ENCODE data around the gene ZCCHC9.
"Not testable (repeated sequence)": the region's sequence is repeated elsewhere in the genome, so short reads cannot be mapped to it uniquely, and the experiment has no call there.

Gene ZCCHC9

GRCh38 chr5:81290146-81290545 lies 11.2 kb upstream of the ZCCHC9 start:
- no peak for DNase-seq (ENCODE audit: low read depth)

DNA sequence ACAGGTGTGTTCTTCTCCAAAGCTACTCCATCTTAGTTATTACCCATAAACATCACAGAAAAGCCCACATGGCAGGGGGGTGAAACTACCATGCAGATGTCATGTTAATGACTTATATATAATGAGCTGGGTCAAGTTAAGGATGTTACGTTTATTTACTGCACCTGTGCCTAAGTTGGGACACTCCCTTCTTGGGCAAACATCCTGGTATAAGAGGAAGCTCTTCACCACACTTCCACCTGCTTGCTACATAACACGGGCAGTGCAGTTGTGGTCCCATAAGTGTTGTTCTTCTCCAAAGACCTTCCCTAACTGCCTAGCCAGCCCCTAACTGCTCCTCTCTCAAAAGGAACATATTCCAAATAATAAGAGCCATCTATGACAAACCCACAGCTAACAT lies 9.3 kb upstream of the ZCCHC9 start:
- TF ChIP-seq, protein P1, sequence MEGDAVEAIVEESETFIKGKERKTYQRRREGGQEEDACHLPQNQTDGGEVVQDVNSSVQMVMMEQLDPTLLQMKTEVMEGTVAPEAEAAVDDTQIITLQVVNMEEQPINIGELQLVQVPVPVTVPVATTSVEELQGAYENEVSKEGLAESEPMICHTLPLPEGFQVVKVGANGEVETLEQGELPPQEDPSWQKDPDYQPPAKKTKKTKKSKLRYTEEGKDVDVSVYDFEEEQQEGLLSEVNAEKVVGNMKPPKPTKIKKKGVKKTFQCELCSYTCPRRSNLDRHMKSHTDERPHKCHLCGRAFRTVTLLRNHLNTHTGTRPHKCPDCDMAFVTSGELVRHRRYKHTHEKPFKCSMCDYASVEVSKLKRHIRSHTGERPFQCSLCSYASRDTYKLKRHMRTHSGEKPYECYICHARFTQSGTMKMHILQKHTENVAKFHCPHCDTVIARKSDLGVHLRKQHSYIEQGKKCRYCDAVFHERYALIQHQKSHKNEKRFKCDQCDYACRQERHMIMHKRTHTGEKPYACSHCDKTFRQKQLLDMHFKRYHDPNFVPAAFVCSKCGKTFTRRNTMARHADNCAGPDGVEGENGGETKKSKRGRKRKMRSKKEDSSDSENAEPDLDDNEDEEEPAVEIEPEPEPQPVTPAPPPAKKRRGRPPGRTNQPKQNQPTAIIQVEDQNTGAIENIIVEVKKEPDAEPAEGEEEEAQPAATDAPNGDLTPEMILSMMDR (IDR thresholded peaks at IDR 0.05; ENCODE audit: control insufficient read depth, extremely low read depth, insufficient read depth), result no peak
- no peak for DNase-seq (ENCODE audit: low read depth)
- H3K4me3 ChIP-seq (ENCODE audit: low read depth, low read length), result no peak overlapping the region

More at GRCh38 chr5:81290146-81290545, 11.2 kb upstream of the ZCCHC9 start:
- H3K4me3 ChIP-seq (ENCODE audit: low read depth, low read length), result no peak overlapping the region
- TF ChIP-seq, protein P1 (IDR thresholded peaks at IDR 0.05; ENCODE audit: control insufficient read depth, extremely low read depth, insufficient read depth), result no peak

DNA sequence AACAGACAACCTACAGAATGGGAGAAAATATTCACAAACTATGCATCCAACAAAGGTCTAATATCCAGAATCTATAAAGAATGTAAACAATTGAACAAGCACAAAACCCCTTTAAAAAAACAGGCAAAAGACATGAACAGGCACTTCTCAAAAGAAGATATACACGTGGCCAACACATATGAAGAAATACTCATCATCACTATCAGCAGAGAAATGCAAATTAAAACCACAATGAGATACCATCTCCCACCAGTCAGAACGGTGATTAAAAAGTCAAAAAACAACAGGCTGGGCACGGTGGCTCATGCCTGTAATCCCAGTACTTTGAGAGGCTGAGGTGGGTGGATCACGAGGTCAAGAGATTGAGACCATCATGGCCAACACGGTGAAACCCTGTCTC lies 7.4 kb upstream of the ZCCHC9 start:
- DNase-seq (ENCODE audit: low read depth); H3K4me3 ChIP-seq (ENCODE audit: low read depth, low read length): not testable (repeated sequence)

- H3K4me3 ChIP-seq (ENCODE audit: low read depth, low read length), result no peak overlapping the region
- TF ChIP-seq, protein P1 (IDR thresholded peaks at IDR 0.05; ENCODE audit: control insufficient read depth, extremely low read depth, insufficient read depth), result no peak
Measured at GRCh38 chr5:81297531-81297930, 3.9 kb upstream of the ZCCHC9 start.

DNA sequence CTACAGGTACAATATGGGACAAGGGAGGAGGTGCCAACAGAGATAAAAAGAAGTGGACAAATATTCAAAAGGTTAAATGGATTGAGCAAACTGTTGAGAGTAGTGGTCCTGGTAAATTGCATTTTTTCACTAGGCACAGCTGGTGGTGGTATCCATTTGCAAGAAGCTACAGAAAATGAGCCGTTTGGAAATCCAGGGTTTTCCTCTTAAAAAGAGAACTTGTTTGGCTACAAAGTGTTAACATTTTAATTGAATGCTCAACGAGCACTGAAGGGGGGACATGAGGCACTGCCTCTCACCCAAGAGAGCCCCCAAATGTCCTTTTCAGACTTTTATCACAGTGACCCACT lies 491 bp upstream of the ZCCHC9 start:
- DNase-seq (ENCODE audit: low read depth), result no peak
- TF ChIP-seq, protein P1 (IDR thresholded peaks at IDR 0.05; ENCODE audit: control insufficient read depth, extremely low read depth, insufficient read depth), result no peak
- H3K4me3 ChIP-seq (ENCODE audit: low read depth, low read length), result peak overlapping the region; percentile 91

More at GRCh38 chr5:81297531-81297930, 3.9 kb upstream of the ZCCHC9 start:
- DNase-seq (ENCODE audit: low read depth), result no peak

DNA sequence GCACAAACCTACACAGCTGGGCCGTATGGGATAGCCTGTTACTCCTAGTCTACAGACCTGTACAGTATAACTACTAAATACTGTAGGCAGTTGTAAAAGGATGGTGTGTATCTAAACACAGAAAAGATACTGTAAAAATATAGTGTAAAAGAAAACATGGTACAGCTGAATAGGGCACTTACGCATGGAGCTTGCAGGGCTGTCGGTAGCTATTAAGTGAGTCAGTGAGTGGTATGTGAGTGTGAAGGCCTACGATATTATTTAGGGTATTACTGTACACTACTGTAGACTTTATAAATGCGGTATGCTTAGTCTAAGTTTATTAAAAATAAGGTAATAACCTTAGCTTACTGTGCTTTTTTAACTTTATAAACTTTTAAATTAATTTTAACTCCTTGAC lies 1.2 kb downstream of the ZCCHC9 start:
- DNase-seq (ENCODE audit: low read depth), result no peak
- TF ChIP-seq, protein P1 (IDR thresholded peaks at IDR 0.05; ENCODE audit: control insufficient read depth, extremely low read depth, insufficient read depth), result no peak
- peak overlapping the region; percentile 91 for H3K4me3 ChIP-seq (ENCODE audit: low read depth, low read length)

GRCh38 chr5:81303563-81303962 lies 2.2 kb downstream of the ZCCHC9 start:
- peak; percentile 34 for DNase-seq (ENCODE audit: low read depth)
- TF ChIP-seq, protein P1 (IDR thresholded peaks at IDR 0.05; ENCODE audit: control insufficient read depth, extremely low read depth, insufficient read depth), result no peak
- no peak overlapping the region for H3K4me3 ChIP-seq (ENCODE audit: low read depth, low read length)
